K562 (cell line): ENCODE measurements around the gene TMEM72. TPM values are rescaled to one million over a fixed set of nuclear protein-coding genes. Genes with fewer than 3 reads are reported as not detected.

Experiments used
- ATF3 ChIP-seq, 2 experiments: fragments of 450-650 bp in 1 of 2; sonication (generic) in 1 of 2; formaldehyde crosslinking in 1 of 2; IDR thresholded peaks in 1 of 2; conservative IDR thresholded peaks in 1 of 2; 2 replicates each; pipeline versions ENCODE4 v1.6.1 to v1.8.1; 2016 to 2023; ENCODE audit warnings: mild to moderate bottlenecking in 2 of 2, moderate library complexity in 2 of 2, inconsistent platforms in 1 of 2, missing genetic modification reagents in 1 of 2
- TFE3 ChIP-seq: fragments of 450-650 bp; formaldehyde crosslinking; IDR thresholded peaks from 2 replicates; pipeline ENCODE4 v1.4.0; 2020; ENCODE audit warnings: mild to moderate bottlenecking, mixed read lengths
- THAP7 ChIP-seq: fragments of 250-450 bp; sonication (Bioruptor Pico); IDR thresholded peaks from 2 replicates; pipeline ENCODE4 v1.5.0; 2021
- YY1 ChIP-seq, 3 experiments: IDR thresholded peaks; 2 replicates each; pipeline ENCODE4 v1.6.1; 2011; ENCODE audit warnings: low read length in 2 of 3, mild to moderate bottlenecking in 2 of 3, moderate library complexity in 2 of 3, borderline replicate concordance in 1 of 3, control low read depth in 1 of 3, low read depth in 1 of 3; ENCODE audit not compliant: insufficient read depth in 3 of 3, insufficient replicate concordance in 2 of 3, control insufficient read depth in 1 of 3, insufficient read length in 1 of 3; ENCODE audit errors: extremely low read depth in 1 of 3
- ZNF583 ChIP-seq: fragments of 250-450 bp; sonication (Bioruptor Pico); IDR thresholded peaks from 2 replicates; pipeline ENCODE4 v1.4.0; 2020
- polyA plus RNA-seq, 8 experiments: library from polyadenylated mRNA; depleted of rRNA in 4 of 8; stranded (reverse) in 5 of 8; unstranded in 3 of 8; fragments of >200 nt; fragmentation: Nextera tagmentation in 2 of 8; fragmentation: Illumina TruSeq in 1 of 8; extraction: Ambion mirVana in 2 of 8; extraction: Trizol in 1 of 8; gene quantifications; 2 replicates each; pipeline versions ENCODE4 v1.2.1 to v1.2.3, GENCODE V29; 2011 to 2014; ENCODE audit warnings: inconsistent platforms in 1 of 8, missing spikeins in 1 of 8
- total RNA-seq, 7 experiments: library from RNA; depleted of rRNA in 6 of 7; stranded (reverse); fragments of >200 nt in 6 of 7; fragmentation: Illumina TruSeq in 2 of 7; extraction: Trizol in 2 of 7; gene quantifications; 2 replicates each; pipeline versions ENCODE4 v1.2.1 to v1.2.3, GENCODE V29; 2011 to 2021; ENCODE audit warnings: low replicate concordance in 1 of 7

The TMEM72 gene
- total and polyA plus RNA-seq, 9 of the 15 experiments (the other 6 are each of a cell fraction or from before 2014, with no cell fraction given): not detected

- TF ChIP-seq ATF3 (IDR thresholded peaks at IDR 0.05) (peak; percentile 46; the same call in 1 of the 2 replicates), ATF3 (CRISPR knock-in tag; conservative IDR thresholded peaks at IDR 0.05) (no peak), TFE3 (no peak), ZNF583 (CRISPR knock-in tag) (no peak), THAP7 (CRISPR knock-in tag) (no peak), YY1 (IDR thresholded peaks at IDR 0.05; ENCODE audit: borderline replicate concordance in 1 of 3, control insufficient read depth in 1 of 3, extremely low read depth in 1 of 3, insufficient read depth in 3 of 3, insufficient read length in 1 of 3, insufficient replicate concordance in 2 of 3, low read depth in 1 of 3, low read length in 2 of 3) (peak in 1 of 3 experiments; percentile 47)
Measured at GRCh38 chr10:44981172-44982113, 70.3 kb downstream of the TMEM72 start (continued).
